NCI-H2081 (cell line): ENCODE data around the gene PTTG2.

Experiments
- DNase-seq, 2 experiments: peaks; one replicate each; lab custom pipeline; 2025; lab: John Stamatoyannopoulos, UW

The PTTG2 gene

GRCh38 chr4:37988670-37989069 is 28.5 kb downstream of the PTTG2 start:
- DNase-seq: no peak

- DNase-seq: no peak
These were observed 29.4 kb downstream of the PTTG2 start for GRCh38 chr4:37989398-37990260.

GRCh38 chr4:37990731-37991245 is 30.6 kb downstream of the PTTG2 start:
- no peak for DNase-seq

- no peak for DNase-seq
These were observed 31.6 kb downstream of the PTTG2 start for GRCh38 chr4:37991623-37992410.

GRCh38 chr4:37993806-37994205 is 33.6 kb downstream of the PTTG2 start:
- DNase-seq: no peak

- DNase-seq: no peak
These were observed 34.4 kb downstream of the PTTG2 start for GRCh38 chr4:37994569-37994968.

GRCh38 chr4:37995299-37995821 is 35.2 kb downstream of the PTTG2 start:
- DNase-seq: no peak

- DNase-seq: no peak
These were observed 36.0 kb downstream of the PTTG2 start for GRCh38 chr4:37995981-37996775.

- no peak for DNase-seq
These were observed 38.0 kb downstream of the PTTG2 start for GRCh38 chr4:37998226-37998625.

GRCh38 chr4:37999000-37999716 is 39.0 kb downstream of the PTTG2 start:
- peak; percentile 74 to 93 for DNase-seq

GRCh38 chr4:37999965-38000364 is 39.8 kb downstream of the PTTG2 start:
- no peak for DNase-seq

- no peak for DNase-seq
These were observed 41.7 kb downstream of the PTTG2 start for GRCh38 chr4:38001927-38002326.

GRCh38 chr4:38002451-38003071 is 42.4 kb downstream of the PTTG2 start:
- DNase-seq: no peak

- DNase-seq: no peak
These were observed 42.9 kb downstream of the PTTG2 start for GRCh38 chr4:38003102-38003501.

- DNase-seq: no peak
These were observed 43.4 kb downstream of the PTTG2 start for GRCh38 chr4:38003628-38004027.

- DNase-seq: no peak
These were observed 43.9 kb downstream of the PTTG2 start for GRCh38 chr4:38004062-38004461.

GRCh38 chr4:38004887-38005286 is 44.7 kb downstream of the PTTG2 start:
- no peak for DNase-seq

- no peak for DNase-seq
These were observed 45.4 kb downstream of the PTTG2 start for GRCh38 chr4:38005637-38006036.

GRCh38 chr4:38007645-38008044 is 47.4 kb downstream of the PTTG2 start:
- DNase-seq: no peak

GRCh38 chr4:38008571-38009021 is 48.4 kb downstream of the PTTG2 start:
- DNase-seq: peak; percentile 30 to 62

- DNase-seq: no peak
These were observed 49.2 kb downstream of the PTTG2 start for GRCh38 chr4:38009421-38009820.
